Measurements from ENCODE around the gene PEX16.

PEX16 gene

GRCh38 chr11:45930951-45931570 is 13.4 kb upstream of the PEX16 start:
- no peak for DNase-seq

GRCh38 chr11:45930031-45930794 is 12.5 kb upstream of the PEX16 start:
- DNase-seq, result no peak

- no peak for DNase-seq
Measured at GRCh38 chr11:45929486-45930030, 11.9 kb upstream of the PEX16 start.

GRCh38 chr11:45928535-45929215 is 11.0 kb upstream of the PEX16 start:
- DNase-seq, result no peak

- DNase-seq, result no peak
Measured at GRCh38 chr11:45927684-45928413, 10.2 kb upstream of the PEX16 start.

- no peak for DNase-seq
Measured at GRCh38 chr11:45927332-45927683, 9.6 kb upstream of the PEX16 start.

- no peak for DNase-seq
Measured at GRCh38 chr11:45926536-45927331, 9.1 kb upstream of the PEX16 start.

- DNase-seq, result no peak
Measured at GRCh38 chr11:45926001-45926401, 8.3 kb upstream of the PEX16 start.

- DNase-seq, result no peak
Measured at GRCh38 chr11:45925550-45925949, 7.9 kb upstream of the PEX16 start.

GRCh38 chr11:45924927-45925326 is 7.2 kb upstream of the PEX16 start:
- no peak for DNase-seq

GRCh38 chr11:45924036-45924915 is 6.6 kb upstream of the PEX16 start:
- no peak for DNase-seq

GRCh38 chr11:45922425-45923082 is 4.9 kb upstream of the PEX16 start, which contains the start of gene LARGE2:
Gene LARGE2, plus strand, starts transcription at chr11:45922656. Its CDS starts 227 bp downstream, at chr11:45922883.
- DNase-seq, result no peak

- no peak for DNase-seq
Measured at GRCh38 chr11:45921561-45922424, 4.1 kb upstream of the PEX16 start.

- DNase-seq, result no peak
Measured at GRCh38 chr11:45920531-45921477, 3.1 kb upstream of the PEX16 start.

GRCh38 chr11:45919806-45920530 is 2.3 kb upstream of the PEX16 start:
- no peak for DNase-seq

- DNase-seq, result no peak
Measured at GRCh38 chr11:45918962-45919675, 1.4 kb upstream of the PEX16 start.
